Raji (cell line): ENCODE measurements around the gene SLC25A38.

Experiments used
- POLR2A ChIP-seq: IDR thresholded peaks from 2 replicates; pipeline ENCODE4 v1.6.1; 2011; ENCODE audit warnings: low read depth, low read length, control low read depth; ENCODE audit not compliant: insufficient read depth

Gene SLC25A38

GRCh38 chr3:39413691-39414420 lies 30.7 kb downstream of the SLC25A38 start:
- TF ChIP-seq POLR2A, result no peak; the same call in 1 of the 2 replicates

GRCh38 chr3:39414421-39414907 lies 31.3 kb downstream of the SLC25A38 start:
- peak; percentile 36; the same call in 1 of the 2 replicates for TF ChIP-seq POLR2A

- no peak for TF ChIP-seq POLR2A
These were observed 32.8 kb downstream of the SLC25A38 start for GRCh38 chr3:39415983-39416382.

GRCh38 chr3:39419742-39420315 lies 36.7 kb downstream of the SLC25A38 start:
- TF ChIP-seq POLR2A, result no peak

GRCh38 chr3:39420543-39420942 lies 37.4 kb downstream of the SLC25A38 start:
- TF ChIP-seq POLR2A, result no peak

- TF ChIP-seq POLR2A, result no peak
These were observed 40.3 kb downstream of the SLC25A38 start for GRCh38 chr3:39423436-39423970.

- no peak for TF ChIP-seq POLR2A
These were observed 43.1 kb downstream of the SLC25A38 start for GRCh38 chr3:39426312-39426711.

GRCh38 chr3:39427506-39427905 lies 44.3 kb downstream of the SLC25A38 start:
- no peak for TF ChIP-seq POLR2A

GRCh38 chr3:39428745-39429201 lies 45.6 kb downstream of the SLC25A38 start:
- no peak for TF ChIP-seq POLR2A

- TF ChIP-seq POLR2A, result no peak
These were observed 46.3 kb downstream of the SLC25A38 start for GRCh38 chr3:39429466-39429865.

GRCh38 chr3:39432342-39432741 lies 49.2 kb downstream of the SLC25A38 start:
- TF ChIP-seq POLR2A, result no peak

GRCh38 chr3:39433642-39434041 lies 50.5 kb downstream of the SLC25A38 start:
- TF ChIP-seq POLR2A, result no peak

GRCh38 chr3:39434574-39434973 lies 51.4 kb downstream of the SLC25A38 start:
- TF ChIP-seq POLR2A, result no peak

- TF ChIP-seq POLR2A, result no peak
These were observed 52.0 kb downstream of the SLC25A38 start for GRCh38 chr3:39435006-39435748.

- no peak for TF ChIP-seq POLR2A
These were observed 55.7 kb downstream of the SLC25A38 start for GRCh38 chr3:39438880-39439279.
